Neuron (in vitro differentiated cells): Measurements from ENCODE around the gene CDH23.
"Not testable (repeated sequence)": the region's sequence is repeated elsewhere in the genome, so short reads cannot be mapped to it uniquely, and the experiment has no call there.

Source experiments
- H2AFZ ChIP-seq: one replicate; pipeline ENCODE4 v1.6.1; 2013; ENCODE audit warnings: low read depth, mild to moderate bottlenecking, inconsistent platforms, low read length, moderate library complexity
- H3K27me3 ChIP-seq: one replicate; pipeline ENCODE4 v1.6.1; 2013; ENCODE audit warnings: low read length; ENCODE audit not compliant: insufficient read depth
- H3K36me3 ChIP-seq: one replicate; pipeline ENCODE4 v1.6.1; 2013; ENCODE audit warnings: low read length; ENCODE audit not compliant: insufficient read depth
- H3K4me1 ChIP-seq: one replicate; pipeline ENCODE4 v1.6.1; 2013; ENCODE audit warnings: low read length; ENCODE audit not compliant: insufficient read depth
- H3K4me3 ChIP-seq: 2 replicates; pipeline ENCODE4 v1.5.1; 2013; ENCODE audit warnings: mild to moderate bottlenecking, low read length, moderate library complexity
- H3K9me3 ChIP-seq: one replicate; pipeline ENCODE4 v1.6.1; 2013; ENCODE audit warnings: low read length

Gene CDH23

DNA sequence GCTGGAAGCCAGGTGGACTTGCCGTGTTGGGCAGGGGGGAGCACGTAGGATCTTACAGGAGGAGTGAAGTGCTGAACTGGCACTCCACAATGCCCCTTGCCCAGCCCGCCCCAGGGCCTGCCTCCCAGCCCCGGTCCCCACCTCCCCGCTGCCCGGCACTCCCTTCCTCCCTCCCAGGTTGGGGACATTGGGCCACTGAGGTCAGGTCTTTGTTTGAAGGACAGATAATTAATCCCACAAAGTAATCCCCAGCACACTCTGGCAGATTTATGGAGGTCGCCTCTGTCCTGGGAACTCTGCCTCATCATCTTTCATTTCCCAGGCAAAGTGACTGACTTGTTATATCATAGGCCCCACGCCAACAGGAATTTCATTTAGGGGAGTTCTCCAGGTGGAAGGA, 200.0 kb downstream of the CDH23 start:
- no peaks in the 10 kb centered on the region for H3K9me3 ChIP-seq
- H3K4me3 ChIP-seq, result no peak overlapping the region
- H2AFZ ChIP-seq, result no peak overlapping the region
- no peaks in the 10 kb centered on the region for H3K36me3 ChIP-seq
- H3K4me1 ChIP-seq, result no peaks in the 10 kb centered on the region
- peaks cover 4% of the 10 kb centered on the region for H3K27me3 ChIP-seq

- Histone ChIP-seq H3K4me3 (no peak overlapping the region), H3K9me3 (no peaks in the 10 kb centered on the region), H3K27me3 (no peaks in the 10 kb centered on the region), H3K4me1 (no peaks in the 10 kb centered on the region), H2AFZ (no peak overlapping the region), H3K36me3 (no peaks in the 10 kb centered on the region)
These were observed 201.2 kb downstream of the CDH23 start for GRCh38 chr10:71597821-71598498.

DNA sequence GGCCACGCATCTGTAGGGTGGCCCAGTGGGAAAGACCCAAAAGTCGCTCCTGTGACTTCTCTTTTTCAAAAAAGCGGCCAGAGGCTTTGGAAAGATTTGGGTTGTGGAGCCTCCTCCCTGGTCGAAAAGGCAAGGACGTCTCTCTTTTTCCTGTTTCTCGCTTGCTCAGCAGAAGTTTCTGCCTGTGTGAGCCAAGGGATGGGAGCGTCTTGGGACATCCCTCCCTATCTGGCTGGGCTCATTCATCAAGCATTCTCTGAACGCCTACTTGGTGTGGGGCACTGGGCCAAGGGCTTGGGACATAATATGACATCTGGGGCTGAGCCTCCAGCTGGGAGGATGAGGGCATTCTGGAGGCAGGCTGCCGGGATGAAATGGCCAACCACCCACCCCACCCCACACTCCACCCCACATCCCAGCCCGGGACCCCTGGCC, 201.9 kb downstream of the CDH23 start:
- Histone ChIP-seq H3K36me3 (no peaks in the 10 kb centered on the region), H2AFZ (no peak overlapping the region), H3K4me3 (no peak overlapping the region), H3K27me3 (no peaks in the 10 kb centered on the region), H3K9me3 (no peaks in the 10 kb centered on the region), H3K4me1 (no peaks in the 10 kb centered on the region)

DNA sequence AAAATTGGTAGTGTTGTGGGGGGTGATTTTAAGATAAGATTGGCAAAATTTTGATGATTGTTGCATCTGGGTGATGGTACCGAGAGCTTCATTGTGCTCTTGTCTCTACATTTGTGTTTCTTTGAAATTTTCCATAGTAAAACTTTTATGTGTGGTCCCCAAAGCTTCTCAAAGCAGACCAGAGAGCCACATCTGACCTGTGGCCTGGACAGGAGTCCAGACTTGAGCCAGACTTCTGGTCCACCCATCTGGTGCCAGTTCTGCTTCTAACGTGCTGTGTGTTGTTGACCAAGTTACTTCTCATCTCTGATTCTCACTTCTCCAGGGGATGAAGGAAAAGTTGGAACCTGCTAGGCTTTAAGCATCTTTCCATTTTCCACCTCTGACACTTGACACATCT, 202.8 kb downstream of the CDH23 start:
- Histone ChIP-seq H3K27me3 (no peaks in the 10 kb centered on the region), H3K4me1 (no peaks in the 10 kb centered on the region), H3K9me3 (no peaks in the 10 kb centered on the region), H3K4me3 (no peak overlapping the region), H2AFZ (no peak overlapping the region), H3K36me3 (no peaks in the 10 kb centered on the region)

GRCh38 chr10:71600242-71600641, 203.5 kb downstream of the CDH23 start:
- not testable (repeated sequence) for H2AFZ ChIP-seq, H3K36me3 ChIP-seq, H3K4me1 ChIP-seq, H3K4me3 ChIP-seq, H3K27me3 ChIP-seq, H3K9me3 ChIP-seq

DNA sequence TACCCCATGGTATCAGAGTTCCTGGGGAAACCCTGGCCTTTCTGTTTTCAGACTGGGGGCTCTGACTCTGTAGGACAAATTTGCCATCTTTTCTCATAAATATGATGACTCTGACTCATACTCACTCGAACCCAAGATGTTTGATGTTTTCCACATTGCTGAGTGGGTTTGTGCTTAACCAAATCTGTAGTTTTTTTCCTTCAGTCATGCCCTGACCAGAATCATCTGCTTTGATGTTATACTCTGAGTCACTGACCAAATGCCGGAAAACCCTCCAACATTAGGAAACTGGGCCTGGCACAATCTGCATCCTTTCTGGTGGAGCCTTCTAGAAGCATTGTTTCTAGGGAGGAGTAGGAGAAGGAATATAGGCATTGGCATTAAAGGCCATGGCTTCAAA, 204.1 kb downstream of the CDH23 start:
- Histone ChIP-seq H3K4me3 (no peak overlapping the region), H3K27me3 (no peaks in the 10 kb centered on the region), H2AFZ (no peak overlapping the region), H3K9me3 (no peaks in the 10 kb centered on the region), H3K4me1 (no peaks in the 10 kb centered on the region), H3K36me3 (no peaks in the 10 kb centered on the region)

GRCh38 chr10:71601273-71601672, 204.6 kb downstream of the CDH23 start:
- Histone ChIP-seq H2AFZ (no peak overlapping the region), H3K4me3 (no peak overlapping the region), H3K4me1 (no peaks in the 10 kb centered on the region), H3K9me3 (no peaks in the 10 kb centered on the region), H3K27me3 (no peaks in the 10 kb centered on the region), H3K36me3 (no peaks in the 10 kb centered on the region)

DNA sequence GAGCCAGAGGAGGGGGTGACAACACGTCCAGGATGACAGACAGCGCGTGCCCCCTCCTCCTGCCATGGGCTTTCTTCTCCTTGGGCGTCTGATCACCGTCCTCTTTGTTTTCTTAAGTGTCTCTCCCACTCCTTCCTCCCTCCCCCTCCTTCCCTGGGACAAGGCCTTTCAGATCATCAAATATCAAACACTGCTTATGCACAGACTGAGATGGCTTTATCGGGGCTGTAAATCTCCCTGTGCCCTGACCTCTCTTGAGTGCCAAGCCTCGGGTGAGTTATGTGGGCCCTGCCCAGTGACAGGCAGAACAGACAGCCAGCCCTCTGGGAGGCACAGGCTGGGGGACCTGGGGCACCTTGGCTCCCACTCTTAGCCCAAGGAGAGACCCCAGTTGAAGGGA, 206.4 kb downstream of the CDH23 start:
- H3K4me1 ChIP-seq, result no peaks in the 10 kb centered on the region
- no peaks in the 10 kb centered on the region for H3K36me3 ChIP-seq
- no peak overlapping the region for H2AFZ ChIP-seq
- no peaks in the 10 kb centered on the region for H3K9me3 ChIP-seq
- no peak overlapping the region for H3K4me3 ChIP-seq
- H3K27me3 ChIP-seq, result no peaks in the 10 kb centered on the region

GRCh38 chr10:71603754-71604153, 207.0 kb downstream of the CDH23 start:
- Histone ChIP-seq H3K4me3 (no peak overlapping the region), H3K27me3 (no peaks in the 10 kb centered on the region), H2AFZ (no peak overlapping the region), H3K4me1 (no peaks in the 10 kb centered on the region), H3K9me3 (no peaks in the 10 kb centered on the region), H3K36me3 (no peaks in the 10 kb centered on the region)

DNA sequence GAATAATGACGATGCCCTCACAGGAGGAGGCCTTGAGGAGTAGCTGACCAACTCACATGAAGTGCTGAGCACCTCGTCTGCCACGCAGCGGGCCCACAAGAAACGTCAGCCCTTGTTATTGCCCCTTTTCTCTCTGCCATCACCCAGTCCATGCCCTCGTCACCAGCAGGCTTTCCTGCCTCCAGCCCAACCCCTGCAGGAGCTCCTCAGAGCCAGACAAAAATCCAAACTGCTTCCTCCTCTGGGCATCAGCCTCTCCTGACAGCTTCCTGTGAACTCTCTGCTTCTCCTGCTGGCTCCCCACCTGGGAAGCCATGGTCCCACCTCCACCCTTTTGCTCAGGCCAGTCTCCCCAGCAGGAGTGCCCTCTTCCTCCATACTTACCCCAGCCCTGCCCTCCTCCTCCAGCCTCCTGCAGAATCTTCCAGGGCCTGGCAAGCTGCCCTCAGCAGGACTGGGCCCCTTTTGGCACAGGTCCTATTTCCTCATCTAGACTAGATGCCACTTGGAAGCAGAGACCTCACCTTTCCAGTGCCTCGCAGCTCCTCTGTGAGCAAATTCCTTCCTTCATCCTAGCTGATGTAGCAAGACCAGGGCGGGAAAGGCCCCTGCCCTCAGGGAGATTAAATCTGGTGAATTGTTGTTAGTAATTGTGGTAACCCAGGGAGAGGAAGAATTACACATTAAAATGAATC, 207.8 kb downstream of the CDH23 start:
- Histone ChIP-seq H3K9me3 (no peaks in the 10 kb centered on the region), H2AFZ (no peak overlapping the region), H3K4me1 (no peaks in the 10 kb centered on the region), H3K36me3 (no peaks in the 10 kb centered on the region), H3K4me3 (no peak overlapping the region), H3K27me3 (no peaks in the 10 kb centered on the region)

GRCh38 chr10:71605263-71605962, 208.7 kb downstream of the CDH23 start:
- H3K9me3 ChIP-seq, result no peaks in the 10 kb centered on the region
- H3K27me3 ChIP-seq, result no peaks in the 10 kb centered on the region
- H3K36me3 ChIP-seq, result no peaks in the 10 kb centered on the region
- no peak overlapping the region for H3K4me3 ChIP-seq
- H3K4me1 ChIP-seq, result peaks cover 3% of the 10 kb centered on the region
- no peak overlapping the region for H2AFZ ChIP-seq

DNA sequence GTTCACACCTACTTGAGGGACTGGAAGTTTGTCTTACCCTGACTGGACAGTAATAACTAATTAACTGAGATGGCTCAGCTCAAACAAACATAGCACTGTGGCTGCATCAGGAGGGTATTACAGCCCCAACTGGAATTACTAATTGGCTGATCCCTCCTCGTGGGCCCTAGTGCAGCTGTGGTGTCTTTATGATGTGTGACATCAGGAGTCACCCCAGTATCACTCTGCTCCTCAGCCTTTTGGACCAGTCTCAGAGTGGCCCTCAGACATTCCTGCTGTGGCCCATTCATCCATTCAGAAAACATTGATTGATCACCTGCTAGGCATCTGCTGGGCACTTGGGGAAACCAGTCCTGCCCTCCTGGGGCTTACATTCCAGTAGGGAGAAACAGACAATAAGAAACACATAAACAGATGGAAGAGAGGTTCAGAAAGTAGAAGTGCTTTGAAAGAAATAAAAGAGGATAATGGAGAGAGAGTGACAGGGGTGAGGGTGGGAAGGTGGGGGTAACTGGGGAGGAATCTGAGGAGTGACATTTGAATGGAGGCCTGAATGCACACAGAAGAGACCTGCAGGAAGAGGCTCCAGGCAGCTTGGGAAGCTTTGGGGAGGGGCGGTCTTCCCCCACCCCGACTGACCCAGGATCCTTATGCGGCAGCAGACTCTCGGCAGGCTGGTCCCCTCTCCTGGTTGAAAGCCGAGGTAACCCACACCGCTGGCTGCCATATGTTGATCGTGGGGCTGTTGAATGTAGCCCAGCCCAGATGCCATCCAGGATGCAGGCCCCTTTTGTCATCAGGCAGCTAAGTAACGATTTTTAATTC, 209.7 kb downstream of the CDH23 start:
- no peaks in the 10 kb centered on the region for H3K27me3 ChIP-seq
- H2AFZ ChIP-seq, result no peak overlapping the region
- no peaks in the 10 kb centered on the region for H3K9me3 ChIP-seq
- H3K4me3 ChIP-seq, result no peak overlapping the region
- H3K36me3 ChIP-seq, result no peaks in the 10 kb centered on the region
- H3K4me1 ChIP-seq, result peaks cover 3% of the 10 kb centered on the region

DNA sequence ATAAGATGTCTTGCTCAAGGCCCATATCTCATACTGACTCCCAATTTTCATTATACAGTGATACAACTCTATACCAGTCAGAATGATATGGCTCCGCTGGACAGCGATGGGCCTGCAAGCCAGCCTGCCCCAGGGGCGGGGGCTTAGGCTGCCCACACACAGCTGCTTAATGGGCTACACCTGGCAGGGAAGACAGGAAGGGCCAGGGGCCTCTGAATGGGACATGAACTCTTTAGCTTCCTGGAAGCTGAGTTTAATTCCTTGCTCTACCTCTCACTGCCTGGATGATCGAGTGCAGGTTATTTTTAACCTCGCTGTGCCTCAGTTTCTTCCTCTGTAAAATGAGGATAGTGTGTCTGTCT, 210.3 kb downstream of the CDH23 start:
- no peaks in the 10 kb centered on the region for H3K9me3 ChIP-seq
- H3K27me3 ChIP-seq, result no peaks in the 10 kb centered on the region
- H3K4me1 ChIP-seq, result peaks cover 3% of the 10 kb centered on the region

More for the DNA sequence above, 210.3 kb downstream of the CDH23 start:
- H3K4me3 ChIP-seq, result no peak overlapping the region
- no peak overlapping the region for H2AFZ ChIP-seq
- no peaks in the 10 kb centered on the region for H3K36me3 ChIP-seq
